Suprapubic skin (tissue), 4 donors: Measurements from ENCODE around the gene VSX2.

Experiments used
- POLR2A ChIP-seq, 2 donors: fragments of 450-650 bp; IDR thresholded peaks; one replicate each; pipeline ENCODE4 v1.6.1; 2017; ENCODE audit warnings: antibody characterized with exemption in 2 of 2, mild to moderate bottlenecking in 2 of 2, moderate library complexity in 2 of 2
- POLR2AphosphoS5 ChIP-seq, 3 donors: sonication (generic); formaldehyde crosslinking; IDR thresholded peaks; one replicate each; pipeline ENCODE4 v1.6.1; 2017; ENCODE audit warnings: antibody characterized with exemption in 3 of 3
- TF ChIP-seq, protein P1 (sequence below), 2 donors: fragments of 200-600 bp in 1 of 2; fragments of 450-650 bp in 1 of 2; sonication (generic) in 1 of 2; IDR thresholded peaks; one replicate each; pipeline ENCODE4 v1.5.1; 2016 to 2019; ENCODE audit warnings: antibody characterized with exemption in 2 of 2, mild to moderate bottlenecking in 1 of 2, moderate library complexity in 1 of 2

DNA sequence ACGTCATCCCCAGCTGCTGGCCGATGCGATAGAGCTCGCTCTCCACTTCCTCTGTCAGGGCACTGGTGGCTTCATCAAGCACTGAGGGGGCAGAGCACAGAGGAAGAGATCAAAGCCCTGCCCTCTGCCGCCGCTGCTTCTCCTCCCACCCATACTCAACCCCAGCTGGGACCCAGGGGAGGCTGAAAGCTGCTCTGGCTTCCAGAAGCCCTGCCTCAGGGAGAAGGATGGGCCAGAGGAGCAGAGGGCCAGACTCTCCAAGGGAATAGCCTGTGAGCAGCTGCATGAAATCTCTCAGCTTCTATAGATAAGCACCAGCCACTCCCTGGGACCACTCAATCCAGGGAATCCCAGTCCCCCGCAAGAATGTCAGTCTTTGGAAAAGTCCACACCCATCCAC, 47.5 kb downstream of the VSX2 start:
- TF ChIP-seq, protein P1, sequence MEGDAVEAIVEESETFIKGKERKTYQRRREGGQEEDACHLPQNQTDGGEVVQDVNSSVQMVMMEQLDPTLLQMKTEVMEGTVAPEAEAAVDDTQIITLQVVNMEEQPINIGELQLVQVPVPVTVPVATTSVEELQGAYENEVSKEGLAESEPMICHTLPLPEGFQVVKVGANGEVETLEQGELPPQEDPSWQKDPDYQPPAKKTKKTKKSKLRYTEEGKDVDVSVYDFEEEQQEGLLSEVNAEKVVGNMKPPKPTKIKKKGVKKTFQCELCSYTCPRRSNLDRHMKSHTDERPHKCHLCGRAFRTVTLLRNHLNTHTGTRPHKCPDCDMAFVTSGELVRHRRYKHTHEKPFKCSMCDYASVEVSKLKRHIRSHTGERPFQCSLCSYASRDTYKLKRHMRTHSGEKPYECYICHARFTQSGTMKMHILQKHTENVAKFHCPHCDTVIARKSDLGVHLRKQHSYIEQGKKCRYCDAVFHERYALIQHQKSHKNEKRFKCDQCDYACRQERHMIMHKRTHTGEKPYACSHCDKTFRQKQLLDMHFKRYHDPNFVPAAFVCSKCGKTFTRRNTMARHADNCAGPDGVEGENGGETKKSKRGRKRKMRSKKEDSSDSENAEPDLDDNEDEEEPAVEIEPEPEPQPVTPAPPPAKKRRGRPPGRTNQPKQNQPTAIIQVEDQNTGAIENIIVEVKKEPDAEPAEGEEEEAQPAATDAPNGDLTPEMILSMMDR (IDR thresholded peaks at IDR 0.05) = no peak
- TF ChIP-seq POLR2A (IDR thresholded peaks at IDR 0.05) (no peak), POLR2AphosphoS5 (IDR thresholded peaks at IDR 0.05) (no peak)
